ENCODE data around the gene MEA1. TPM values are rescaled to one million over a fixed set of nuclear protein-coding genes. Genes with fewer than 3 reads are reported as not detected.

The MEA1 gene
- total RNA-seq, 1 donor from 2014 or later: 73.1 TPM

GRCh38 chr6:42984924-42985475 lies 28.7 kb downstream of the MEA1 start:
- H3K9me3 Mint-ChIP-seq: no peaks in the 10 kb centered on the region
- H3K9me3 ChIP-seq (ENCODE audit: low read depth): no peaks in the 10 kb centered on the region
- H3F3A ChIP-seq (ENCODE audit: low read depth): peaks cover 10% of the 10 kb centered on the region
- peak; percentile 52 for DNase-seq (ENCODE audit: low spot score)
- H3K36me3 Mint-ChIP-seq: peaks cover 10% of the 10 kb centered on the region
- no peaks in the 10 kb centered on the region for H3K27me3 ChIP-seq
- H3K4me2 ChIP-seq: peak overlapping the region; percentile 87
- H3K4me3 Mint-ChIP-seq: peak overlapping the region; percentile 93
- peaks cover 30% of the 10 kb centered on the region for H3K79me2 ChIP-seq (ENCODE audit: low read depth)
- TF ChIP-seq EZH2phosphoT487 (IDR thresholded peaks at IDR 0.05) (no peak), EZH2 (IDR thresholded peaks at IDR 0.05) (no peak), CTCF (IDR thresholded peaks at IDR 0.05) (no peak)
- H3K27ac ChIP-seq: no peak overlapping the region
- H3K36me3 ChIP-seq: no peaks in the 10 kb centered on the region
- H2AFZ ChIP-seq (replicated peaks): peak overlapping the region; percentile 43
- no peaks in the 10 kb centered on the region for H3K27me3 Mint-ChIP-seq (ENCODE audit: insufficient read depth, low read depth)
- peak overlapping the region; percentile 84 for H3K4me3 ChIP-seq
- peaks cover 34% of the 10 kb centered on the region for H4K20me1 ChIP-seq (ENCODE audit: low read depth)
- peak overlapping the region; percentile 81 for H3K9ac ChIP-seq
- H3K27ac Mint-ChIP-seq: peak overlapping the region; percentile 72
- H3K4me1 Mint-ChIP-seq: peaks cover 39% of the 10 kb centered on the region
- peaks cover 11% of the 10 kb centered on the region for H3K4me1 ChIP-seq

GRCh38 chr6:42984001-42984923 lies 29.5 kb downstream of the MEA1 start, which contains the start of gene PPP2R5D:
Gene PPP2R5D (plus strand): TSS chr6:42984570. CDS start chr6:42984678, 108 bp downstream.
- TF ChIP-seq CTCF (IDR thresholded peaks at IDR 0.05) (no peak), EZH2 (IDR thresholded peaks at IDR 0.05) (no peak), EZH2phosphoT487 (IDR thresholded peaks at IDR 0.05) (no peak)
- peak within 1 kb of the TSS; percentile 91 for H3K27ac Mint-ChIP-seq
- Histone ChIP-seq H3K9me3 (ENCODE audit: low read depth) (no peaks in the 10 kb centered on the region), H3K36me3 (no peaks in the 10 kb centered on the region), H3K4me2 (peak within 1 kb of the TSS; percentile 95), H2AFZ (replicated peaks) (peak within 1 kb of the TSS; percentile 77), H3K9ac (peak within 1 kb of the TSS; percentile 81), H3K27ac (peak within 1 kb of the TSS; percentile 81), H3F3A (ENCODE audit: low read depth) (peaks cover 17% of the 10 kb centered on the region), H3K27me3 (no peaks in the 10 kb centered on the region), H3K4me1 (peaks cover 13% of the 10 kb centered on the region), H4K20me1 (ENCODE audit: low read depth) (peaks cover 34% of the 10 kb centered on the region), H3K4me3 (peak within 1 kb of the TSS; percentile 84), H3K79me2 (ENCODE audit: low read depth) (peaks cover 30% of the 10 kb centered on the region)
- no peaks in the 10 kb centered on the region for H3K27me3 Mint-ChIP-seq (ENCODE audit: insufficient read depth, low read depth)
- peaks cover 6% of the 10 kb centered on the region for H3K36me3 Mint-ChIP-seq
- DNase-seq (ENCODE audit: low spot score): peak; percentile 99
- H3K9me3 Mint-ChIP-seq: no peaks in the 10 kb centered on the region
- H3K4me1 Mint-ChIP-seq: peaks cover 46% of the 10 kb centered on the region
- H3K4me3 Mint-ChIP-seq: peak within 1 kb of the TSS; percentile 93

- H3K27ac Mint-ChIP-seq: no peak overlapping the region
- H3K9me3 Mint-ChIP-seq: no peaks in the 10 kb centered on the region
- Histone ChIP-seq H3K27me3 (no peaks in the 10 kb centered on the region), H3K79me2 (ENCODE audit: low read depth) (peaks cover 34% of the 10 kb centered on the region), H3K4me1 (peaks cover 18% of the 10 kb centered on the region), H3F3A (ENCODE audit: low read depth) (peaks cover 18% of the 10 kb centered on the region), H3K4me2 (no peak overlapping the region), H3K4me3 (no peak overlapping the region), H4K20me1 (ENCODE audit: low read depth) (peaks cover 22% of the 10 kb centered on the region), H3K9ac (no peak overlapping the region), H3K36me3 (no peaks in the 10 kb centered on the region), H2AFZ (replicated peaks) (no peak overlapping the region), H3K27ac (no peak overlapping the region), H3K9me3 (ENCODE audit: low read depth) (no peaks in the 10 kb centered on the region)
- peaks cover 4% of the 10 kb centered on the region for H3K27me3 Mint-ChIP-seq (ENCODE audit: insufficient read depth, low read depth)
- peak overlapping the region; percentile 4 for H3K4me3 Mint-ChIP-seq
- H3K4me1 Mint-ChIP-seq: peaks cover 40% of the 10 kb centered on the region
- H3K36me3 Mint-ChIP-seq: peaks cover 1% of the 10 kb centered on the region
- TF ChIP-seq EZH2 (IDR thresholded peaks at IDR 0.05) (no peak), EZH2phosphoT487 (IDR thresholded peaks at IDR 0.05) (no peak), CTCF (IDR thresholded peaks at IDR 0.05) (no peak)
- no peak for DNase-seq (ENCODE audit: low spot score)
These were observed 31.9 kb downstream of the MEA1 start for GRCh38 chr6:42981836-42982235.
